GM18520 (cell line): Measurements from ENCODE around the gene ASB13.

Experiments used
- ATAC-seq: cut with Tn5 transposase; IDR thresholded peaks from one replicate; pipeline ENCODE4 v1.9.1; 2021; ENCODE audit not compliant: unreplicated experiment

The ASB13 gene

DNA sequence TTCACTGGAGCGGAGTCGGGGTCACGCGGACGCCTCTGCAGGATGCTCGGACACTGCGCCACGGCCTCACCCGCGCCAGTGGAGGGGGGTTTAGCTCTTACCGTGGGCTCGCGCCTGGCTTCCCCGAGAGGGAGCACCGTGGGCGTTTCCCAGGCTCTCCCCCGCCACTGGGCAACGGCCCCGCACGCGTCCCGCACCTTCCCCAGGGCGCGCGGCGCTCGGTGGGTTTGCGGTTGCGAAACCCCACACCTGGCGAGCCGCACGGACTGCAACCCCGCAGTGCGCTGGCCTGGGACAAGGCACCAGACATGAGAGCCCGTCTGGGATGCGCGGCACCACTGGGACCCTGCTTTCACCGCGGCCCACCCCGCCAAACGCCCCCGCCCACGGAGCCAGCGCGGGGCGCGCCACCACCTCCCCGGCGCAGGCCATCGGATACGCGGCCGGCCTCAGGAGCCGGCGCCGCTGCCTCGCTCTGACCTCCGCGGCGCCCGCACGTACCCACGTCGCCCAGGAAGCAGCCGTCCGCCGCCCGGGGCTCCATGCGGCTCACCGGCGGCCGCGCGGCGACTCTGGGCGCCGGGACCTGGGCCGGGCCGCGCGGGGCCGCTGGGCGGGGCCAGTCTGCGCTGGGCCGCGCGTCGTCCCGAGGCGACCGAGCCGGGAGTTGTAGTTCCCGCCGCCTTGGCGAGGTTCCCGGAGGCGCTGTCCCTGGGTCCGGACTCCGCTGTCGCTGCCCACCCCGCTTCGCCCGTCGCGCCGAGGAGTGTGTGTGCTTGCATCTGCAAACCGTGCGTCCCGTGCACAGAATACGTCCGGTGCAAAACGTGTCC is at the start of gene ASB13:
ASB13 (minus strand) TSS at position 588 of the 833 bp plus-strand sequence; CDS start at position 544, 44 bp downstream.
- ATAC-seq, result no peak

DNA sequence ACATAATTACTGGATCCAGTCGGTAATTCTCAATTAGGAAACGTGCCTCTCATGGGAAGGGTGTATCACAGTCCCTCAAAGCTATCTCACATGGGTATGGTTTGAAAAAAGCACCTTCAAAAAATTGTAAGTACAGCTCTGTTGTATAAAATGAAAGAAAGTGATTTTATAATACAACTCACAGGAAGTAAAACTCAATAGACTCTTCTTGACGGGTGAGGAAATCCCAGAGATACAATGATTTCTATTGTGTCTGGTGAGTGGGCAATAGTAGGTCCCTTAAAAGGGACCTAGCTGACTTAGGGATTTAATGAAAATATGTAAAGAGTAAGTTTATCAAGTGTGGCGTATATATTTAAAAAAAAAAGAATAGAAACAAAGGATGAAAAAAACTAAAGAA is 45.2 kb upstream of the ASB13 start:
- no peak for ATAC-seq

GRCh38 chr10:5710859-5711258 is 44.5 kb upstream of the ASB13 start:
- ATAC-seq, result no peak

GRCh38 chr10:5709865-5710264 is 43.5 kb upstream of the ASB13 start:
- no peak for ATAC-seq

GRCh38 chr10:5708356-5708755 is 42.0 kb upstream of the ASB13 start:
- ATAC-seq, result no peak

DNA sequence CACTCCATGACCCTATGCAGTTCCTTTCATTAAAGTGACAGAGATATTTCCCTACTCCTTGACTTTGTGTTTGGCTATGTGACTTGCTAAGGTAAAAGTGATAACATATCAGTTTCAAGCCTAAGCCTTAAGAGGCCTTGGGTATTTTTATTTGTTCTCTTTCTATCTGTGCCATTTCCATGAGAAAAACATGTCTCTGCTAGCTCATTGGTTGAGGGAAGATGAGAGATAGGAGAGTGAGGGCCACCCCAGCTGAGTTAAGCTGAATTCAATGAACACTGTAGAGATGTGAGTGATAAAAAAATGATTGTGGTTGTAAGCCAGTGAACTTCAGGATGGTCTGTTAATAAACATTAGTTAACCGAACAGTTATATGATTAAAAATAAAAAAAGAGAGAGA is 31.7 kb upstream of the ASB13 start:
- no peak for ATAC-seq

DNA sequence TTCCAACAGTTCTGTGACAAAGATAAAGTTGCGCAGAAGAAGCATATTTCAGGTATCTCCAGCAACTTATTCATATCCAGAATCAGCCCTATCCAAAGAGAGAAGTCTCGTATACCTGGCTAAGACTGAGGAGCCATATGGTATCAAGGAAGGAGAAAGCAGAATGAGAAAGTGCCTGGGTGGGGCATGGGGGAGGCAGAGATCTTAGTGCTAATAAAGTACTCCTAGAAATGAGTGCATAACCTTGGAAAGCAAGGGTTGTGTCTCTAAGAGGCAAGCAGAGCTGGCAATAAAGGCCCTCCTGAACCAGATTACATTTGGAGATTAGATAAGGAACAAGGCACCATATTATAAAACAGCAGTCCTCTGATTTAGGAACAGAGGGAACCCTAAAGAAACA is 30.9 kb upstream of the ASB13 start:
- no peak for ATAC-seq

- ATAC-seq, result no peak
Observed at GRCh38 chr10:5694573-5694972, 28.2 kb upstream of the ASB13 start.

DNA sequence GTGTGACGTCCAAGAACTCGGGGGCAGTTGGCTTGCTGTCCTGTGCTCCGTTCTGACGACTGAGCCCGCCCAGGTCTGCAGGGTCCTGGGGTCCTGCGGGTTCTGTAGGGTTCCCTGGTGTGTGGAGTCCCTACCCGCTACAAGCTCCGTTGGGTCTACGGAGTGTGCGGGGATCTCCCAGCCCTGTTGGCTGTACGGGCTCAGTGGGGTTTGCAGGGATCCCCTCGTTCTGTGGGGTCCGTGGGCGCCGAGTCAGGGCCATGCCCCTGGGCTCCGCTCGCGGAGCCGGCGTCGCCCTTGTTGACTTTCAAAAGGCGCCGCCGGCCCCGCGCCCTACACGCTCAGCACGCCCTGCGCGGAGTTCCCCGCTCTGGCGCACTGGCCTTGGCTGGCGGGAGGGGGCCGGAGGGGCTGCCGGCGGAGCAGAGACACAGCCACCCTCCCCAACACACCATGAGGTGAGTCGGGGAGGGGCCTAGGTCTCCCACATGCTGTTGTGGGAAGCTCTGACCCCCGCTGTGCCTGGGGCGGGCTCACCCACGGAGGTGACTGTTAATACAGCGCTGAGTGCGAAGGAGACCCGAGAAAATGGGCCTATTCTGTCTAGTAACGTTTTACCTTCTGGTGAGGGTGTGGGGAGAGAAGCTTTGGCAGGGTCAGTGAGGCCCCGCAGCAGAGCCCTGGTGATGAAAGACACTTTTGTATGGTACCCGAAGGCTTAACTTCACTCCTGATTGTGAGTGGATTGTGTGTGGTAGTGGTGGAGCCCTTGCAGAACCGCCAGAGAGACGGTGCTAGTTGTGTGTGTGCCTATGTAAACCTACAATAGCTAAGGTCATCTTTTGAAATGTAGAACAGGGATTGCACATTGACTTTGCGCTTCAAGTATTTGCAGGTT is 26.3 kb upstream of the ASB13 start:
- ATAC-seq, result peak; percentile 66

DNA sequence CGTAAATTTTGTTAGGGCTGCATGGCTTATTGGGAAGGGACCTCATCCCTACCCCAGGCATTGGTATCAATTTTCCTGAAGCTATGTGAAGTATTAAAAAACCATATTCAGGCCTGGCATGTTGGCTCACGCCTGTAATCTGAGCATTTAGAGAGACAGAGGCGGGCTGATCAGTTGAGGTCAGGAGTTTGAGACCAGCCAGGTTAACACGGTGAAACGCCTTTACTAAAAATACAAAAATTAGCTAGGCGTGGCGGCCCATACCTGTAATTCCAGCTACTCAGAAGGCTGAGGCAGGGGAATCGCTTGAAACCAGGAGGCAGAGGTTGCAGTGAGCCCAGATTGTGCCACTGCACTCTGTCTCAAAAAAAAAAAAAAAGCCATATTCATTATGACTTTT is 25.4 kb upstream of the ASB13 start:
- no peak for ATAC-seq

GRCh38 chr10:5688587-5688986 is 22.2 kb upstream of the ASB13 start:
- no peak for ATAC-seq

GRCh38 chr10:5685764-5686240 is 19.4 kb upstream of the ASB13 start:
- no peak for ATAC-seq

- peak; percentile 29 for ATAC-seq
Observed at GRCh38 chr10:5684971-5685763, 18.8 kb upstream of the ASB13 start.

DNA sequence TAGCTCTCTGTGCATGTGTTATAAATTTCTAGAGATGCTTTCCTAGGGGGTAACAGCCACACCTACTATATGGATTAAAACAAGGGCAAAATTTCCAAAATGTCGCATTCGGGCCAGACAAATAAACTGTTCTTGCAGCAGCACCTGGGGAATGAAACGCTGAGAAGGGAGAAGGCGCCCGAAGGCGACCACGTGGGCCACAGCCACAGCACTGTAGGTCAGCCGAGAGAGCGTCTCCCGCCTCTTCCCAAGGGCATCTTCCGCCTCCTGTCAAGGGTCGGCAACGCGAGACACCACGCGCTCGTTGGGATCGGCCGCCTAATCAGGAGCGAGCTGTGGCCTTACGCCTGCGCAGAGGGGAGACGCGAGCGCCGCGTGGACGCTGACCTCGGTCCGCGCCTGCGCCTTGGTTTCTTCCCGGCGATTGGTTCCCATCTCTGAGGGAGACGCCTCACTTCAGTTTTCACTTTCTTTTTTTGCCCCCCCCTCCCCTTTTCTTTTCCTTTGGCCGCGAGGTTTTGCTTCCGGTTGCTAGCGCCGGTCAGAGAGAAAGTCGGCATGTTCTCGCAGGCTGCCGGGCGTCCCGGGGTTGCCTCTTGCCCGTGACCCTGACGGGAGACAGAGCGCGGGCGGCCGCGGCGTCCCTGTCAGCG is 18.0 kb upstream of the ASB13 start, which contains the start of gene TASOR2:
TASOR2 (plus strand) TSS at position 521 of the 653 bp plus-strand sequence. CDS start 35,805 bp downstream, outside the sequence.
- peak; percentile 55 for ATAC-seq

DNA sequence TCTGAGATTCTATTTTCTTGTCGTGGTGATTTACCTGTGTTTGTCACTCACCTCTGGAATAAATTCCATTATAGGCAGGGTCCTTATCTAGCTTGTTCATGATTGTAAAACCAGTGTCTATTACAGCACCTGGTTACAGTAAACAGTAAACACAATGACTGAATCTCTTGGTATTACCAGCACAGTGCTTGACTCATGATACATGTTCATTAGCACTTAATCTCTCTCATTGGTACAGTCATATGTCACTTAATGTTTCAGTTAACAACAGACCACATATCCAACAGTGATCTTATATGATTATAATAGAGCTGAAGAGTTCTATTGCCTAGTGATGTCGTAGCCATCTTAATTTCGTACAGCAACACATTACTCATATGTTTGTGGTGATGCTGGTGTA is 16.7 kb upstream of the ASB13 start:
- no peak for ATAC-seq

DNA sequence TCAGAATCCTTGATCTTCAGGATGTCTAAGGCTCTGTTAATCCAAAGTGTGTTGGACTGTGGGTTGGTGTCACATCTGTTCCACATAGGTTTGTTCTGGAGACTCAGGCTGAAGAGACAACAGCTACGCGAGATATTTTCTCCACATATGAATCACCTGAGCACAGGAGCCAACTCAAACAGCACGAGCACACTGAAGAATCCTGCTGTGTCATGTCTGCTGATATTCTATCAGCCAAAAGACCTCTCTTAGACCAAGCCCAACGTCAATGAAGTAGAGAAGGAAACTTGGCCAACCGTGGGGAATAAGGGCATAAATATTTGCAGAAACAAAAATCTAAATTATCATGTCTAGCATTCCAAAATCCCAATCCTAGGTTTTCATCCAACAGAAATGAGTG is 15.5 kb upstream of the ASB13 start:
- ATAC-seq, result no peak

DNA sequence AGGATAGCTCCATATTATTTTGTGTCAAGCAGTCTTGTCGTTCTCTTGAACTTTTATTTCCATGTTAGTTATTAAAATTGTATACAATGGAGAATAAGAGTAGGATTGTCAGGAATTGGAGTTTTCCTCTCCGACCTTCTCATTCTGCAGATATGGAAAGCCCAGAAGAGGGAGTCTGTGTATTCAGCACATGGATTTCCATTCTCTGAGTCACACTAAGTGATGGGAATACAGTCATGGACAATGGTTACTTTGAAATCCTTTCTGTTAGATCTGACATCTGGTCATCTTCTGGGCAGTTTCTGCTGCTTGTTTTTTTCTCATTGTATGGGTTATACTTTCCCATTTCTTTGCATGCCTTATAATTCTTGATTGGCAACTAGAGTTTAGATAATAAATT is 13.2 kb upstream of the ASB13 start:
- ATAC-seq, result no peak

DNA sequence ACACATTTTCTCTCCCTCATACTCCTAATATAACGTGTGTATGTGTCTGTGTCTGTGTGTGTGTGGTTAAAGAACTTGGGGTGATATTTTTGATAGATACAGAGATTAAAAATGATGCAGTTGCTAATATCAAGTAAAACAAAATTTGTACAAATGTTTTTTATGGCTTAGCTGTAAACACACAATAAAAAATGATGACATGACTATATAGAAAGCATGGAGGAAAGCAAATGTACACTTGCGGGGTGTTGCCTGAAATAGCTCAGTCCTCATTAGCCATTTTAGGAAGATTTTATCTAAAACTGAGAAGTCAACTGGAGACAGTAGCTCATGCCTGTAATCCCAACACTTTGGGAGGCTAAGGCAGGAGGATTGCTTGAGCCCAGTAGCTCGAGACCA is 12.6 kb upstream of the ASB13 start:
- ATAC-seq, result no peak

GRCh38 chr10:5678397-5679036 is 12.1 kb upstream of the ASB13 start:
- ATAC-seq, result no peak
